HUES6 (cell line): ENCODE data around the gene PCDHGB2.

Experiments
- H3K27ac ChIP-seq: 2 replicates; pipeline ENCODE4 v1.7.0; 2013; ENCODE audit warnings: low read depth, mild to moderate bottlenecking, low read length, inconsistent platforms
- H3K27me3 ChIP-seq: 2 replicates; pipeline ENCODE4 v1.6.1; 2013; ENCODE audit warnings: low read length; ENCODE audit not compliant: control insufficient read depth, insufficient read depth
- H3K36me3 ChIP-seq: 2 replicates; pipeline ENCODE4 v1.6.1; 2013; ENCODE audit warnings: low read length; ENCODE audit not compliant: control insufficient read depth, insufficient read depth
- H3K4me1 ChIP-seq: 2 replicates; pipeline ENCODE4 v1.6.1; 2013; ENCODE audit warnings: low read length; ENCODE audit not compliant: control insufficient read depth, insufficient read depth
- H3K4me3 ChIP-seq: 2 replicates; pipeline ENCODE4 v1.5.1; 2013; ENCODE audit warnings: low read depth, low read length
- H3K9ac ChIP-seq: one replicate; pipeline ENCODE4 v1.6.1; 2013; ENCODE audit warnings: mild to moderate bottlenecking, low read length
- H3K9me3 ChIP-seq: 2 replicates; pipeline ENCODE4 v1.6.1; 2013; ENCODE audit warnings: low read depth, low read length; ENCODE audit not compliant: control insufficient read depth, insufficient read depth

PCDHGB2 gene

GRCh38 chr5:141354900-141355469, 4.8 kb upstream of the PCDHGB2 start, which contains the start of gene PCDHGA4:
Gene PCDHGA4, plus strand, starts transcription at chr5:141355021. Its CDS starts 87 bp downstream, at chr5:141355108.
- H3K9me3 ChIP-seq = peaks cover 48% of the 10 kb centered on the region
- no peaks in the 10 kb centered on the region for H3K27me3 ChIP-seq
- H3K36me3 ChIP-seq = no peaks in the 10 kb centered on the region
- H3K27ac ChIP-seq = no peak within 1 kb of the TSS
- H3K4me1 ChIP-seq = no peaks in the 10 kb centered on the region
- H3K9ac ChIP-seq = no peak within 1 kb of the TSS
- H3K4me3 ChIP-seq = no peak within 1 kb of the TSS

GRCh38 chr5:141355641-141356040, 4.2 kb upstream of the PCDHGB2 start:
- Histone ChIP-seq H3K4me3 (no peak overlapping the region), H3K36me3 (no peaks in the 10 kb centered on the region), H3K27ac (no peak overlapping the region), H3K27me3 (no peaks in the 10 kb centered on the region), H3K4me1 (no peaks in the 10 kb centered on the region), H3K9ac (no peak overlapping the region), H3K9me3 (peaks cover 45% of the 10 kb centered on the region)

- Histone ChIP-seq H3K9me3 (peaks cover 45% of the 10 kb centered on the region), H3K27me3 (no peaks in the 10 kb centered on the region), H3K27ac (no peak overlapping the region), H3K36me3 (no peaks in the 10 kb centered on the region), H3K9ac (no peak overlapping the region), H3K4me3 (no peak overlapping the region), H3K4me1 (no peaks in the 10 kb centered on the region)
These were observed 3.7 kb upstream of the PCDHGB2 start for GRCh38 chr5:141356133-141356532.

GRCh38 chr5:141356950-141357349, 2.8 kb upstream of the PCDHGB2 start:
- Histone ChIP-seq H3K27me3 (no peaks in the 10 kb centered on the region), H3K4me1 (no peaks in the 10 kb centered on the region), H3K27ac (no peak overlapping the region), H3K4me3 (no peak overlapping the region), H3K9me3 (peaks cover 45% of the 10 kb centered on the region), H3K9ac (no peak overlapping the region), H3K36me3 (no peaks in the 10 kb centered on the region)

- no peak overlapping the region for H3K4me3 ChIP-seq
These were observed 891 bp downstream of the PCDHGB2 start for GRCh38 chr5:141360685-141361084.

GRCh38 chr5:141362719-141363118, 2.9 kb downstream of the PCDHGB2 start:
- Histone ChIP-seq H3K4me3 (peak overlapping the region; percentile 5), H3K27ac (peak overlapping the region; percentile 26; the same call in 1 of the 2 replicates), H3K9ac (no peak overlapping the region), H3K4me1 (no peaks in the 10 kb centered on the region), H3K9me3 (peaks cover 54% of the 10 kb centered on the region), H3K27me3 (no peaks in the 10 kb centered on the region), H3K36me3 (no peaks in the 10 kb centered on the region; the same call in 1 of the 2 replicates)

More at GRCh38 chr5:141360685-141361084, 891 bp downstream of the PCDHGB2 start:
- Histone ChIP-seq H3K36me3 (no peaks in the 10 kb centered on the region; the same call in 1 of the 2 replicates), H3K27me3 (no peaks in the 10 kb centered on the region), H3K9me3 (peaks cover 60% of the 10 kb centered on the region), H3K9ac (no peak overlapping the region), H3K27ac (no peak overlapping the region), H3K4me1 (no peaks in the 10 kb centered on the region)

- H3K36me3 ChIP-seq = no peaks in the 10 kb centered on the region; the same call in 1 of the 2 replicates
- H3K4me3 ChIP-seq = peak within 1 kb of the TSS; percentile 5; the same call in 1 of the 2 replicates
- H3K9ac ChIP-seq = no peak within 1 kb of the TSS
- H3K4me1 ChIP-seq = no peaks in the 10 kb centered on the region
- H3K27ac ChIP-seq = no peak within 1 kb of the TSS
- H3K9me3 ChIP-seq = peaks cover 57% of the 10 kb centered on the region
- no peaks in the 10 kb centered on the region for H3K27me3 ChIP-seq
These were observed 4.3 kb downstream of the PCDHGB2 start, which contains the start of gene PCDHGA5 for GRCh38 chr5:141363952-141364660. Gene PCDHGA5, plus strand, starts transcription at chr5:141364162. Its CDS starts 169 bp downstream, at chr5:141364331.

GRCh38 chr5:141366016-141366896, 6.5 kb downstream of the PCDHGB2 start:
- H3K9me3 ChIP-seq = peaks cover 61% of the 10 kb centered on the region
- no peak overlapping the region for H3K27ac ChIP-seq
- H3K9ac ChIP-seq = no peak overlapping the region
- no peaks in the 10 kb centered on the region for H3K4me1 ChIP-seq
- no peak overlapping the region for H3K4me3 ChIP-seq
- H3K27me3 ChIP-seq = no peaks in the 10 kb centered on the region
- no peaks in the 10 kb centered on the region; the same call in 1 of the 2 replicates for H3K36me3 ChIP-seq

- H3K27me3 ChIP-seq = no peaks in the 10 kb centered on the region
- H3K4me1 ChIP-seq = no peaks in the 10 kb centered on the region
- peak within 1 kb of the TSS; percentile 21 for H3K4me3 ChIP-seq
- no peak within 1 kb of the TSS for H3K9ac ChIP-seq
- no peak within 1 kb of the TSS for H3K27ac ChIP-seq
- H3K9me3 ChIP-seq = peaks cover 57% of the 10 kb centered on the region
- H3K36me3 ChIP-seq = no peaks in the 10 kb centered on the region; the same call in 1 of the 2 replicates
These were observed 10.4 kb downstream of the PCDHGB2 start, which contains the start of gene PCDHGB3 for GRCh38 chr5:141369994-141370848. Gene PCDHGB3, plus strand, starts transcription at chr5:141370242. Its CDS starts 153 bp downstream, at chr5:141370395.
